ENCODE results near the gene CDC42BPA. TPM values are rescaled to one million over a fixed set of nuclear protein-coding genes. Genes with fewer than 3 reads are reported as not detected.
"Not testable (repeated sequence)": the region's sequence is repeated elsewhere in the genome, so short reads cannot be mapped to it uniquely, and the experiment has no call there.

Gene CDC42BPA
- total RNA-seq, 4 donors from 2014 or later, result 16.8 to 26.9 (median 22.5) TPM

GRCh38 chr1:227353186-227353585 lies 34.9 kb upstream of the CDC42BPA start:
- 85 to 87% methylated on average over 4 of the region's 4 CpGs for WGBS, 2 donors
- TF ChIP-seq, protein P1, sequence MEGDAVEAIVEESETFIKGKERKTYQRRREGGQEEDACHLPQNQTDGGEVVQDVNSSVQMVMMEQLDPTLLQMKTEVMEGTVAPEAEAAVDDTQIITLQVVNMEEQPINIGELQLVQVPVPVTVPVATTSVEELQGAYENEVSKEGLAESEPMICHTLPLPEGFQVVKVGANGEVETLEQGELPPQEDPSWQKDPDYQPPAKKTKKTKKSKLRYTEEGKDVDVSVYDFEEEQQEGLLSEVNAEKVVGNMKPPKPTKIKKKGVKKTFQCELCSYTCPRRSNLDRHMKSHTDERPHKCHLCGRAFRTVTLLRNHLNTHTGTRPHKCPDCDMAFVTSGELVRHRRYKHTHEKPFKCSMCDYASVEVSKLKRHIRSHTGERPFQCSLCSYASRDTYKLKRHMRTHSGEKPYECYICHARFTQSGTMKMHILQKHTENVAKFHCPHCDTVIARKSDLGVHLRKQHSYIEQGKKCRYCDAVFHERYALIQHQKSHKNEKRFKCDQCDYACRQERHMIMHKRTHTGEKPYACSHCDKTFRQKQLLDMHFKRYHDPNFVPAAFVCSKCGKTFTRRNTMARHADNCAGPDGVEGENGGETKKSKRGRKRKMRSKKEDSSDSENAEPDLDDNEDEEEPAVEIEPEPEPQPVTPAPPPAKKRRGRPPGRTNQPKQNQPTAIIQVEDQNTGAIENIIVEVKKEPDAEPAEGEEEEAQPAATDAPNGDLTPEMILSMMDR (IDR thresholded peaks at IDR 0.05), result no peak
- TF ChIP-seq POLR2A (IDR thresholded peaks at IDR 0.05), result no peak
- intact Hi-C loops (cut with DNase I; ENCODE audit: low total_unique reads), result no loop called here
- no peak for DNase-seq (ENCODE audit: low spot score in 2 of 2)
- H3K4me3 ChIP-seq (ENCODE audit: low read depth, poor library complexity, severe bottlenecking), result no peak overlapping the region

- intact Hi-C loops (cut with DNase I; ENCODE audit: low total_unique reads), result not testable (repeated sequence)
- WGBS, 2 donors, result 93 to 100% methylated on average over 2 of the region's 2 CpGs
Measured at GRCh38 chr1:227352164-227352563, 33.9 kb upstream of the CDC42BPA start.

DNA sequence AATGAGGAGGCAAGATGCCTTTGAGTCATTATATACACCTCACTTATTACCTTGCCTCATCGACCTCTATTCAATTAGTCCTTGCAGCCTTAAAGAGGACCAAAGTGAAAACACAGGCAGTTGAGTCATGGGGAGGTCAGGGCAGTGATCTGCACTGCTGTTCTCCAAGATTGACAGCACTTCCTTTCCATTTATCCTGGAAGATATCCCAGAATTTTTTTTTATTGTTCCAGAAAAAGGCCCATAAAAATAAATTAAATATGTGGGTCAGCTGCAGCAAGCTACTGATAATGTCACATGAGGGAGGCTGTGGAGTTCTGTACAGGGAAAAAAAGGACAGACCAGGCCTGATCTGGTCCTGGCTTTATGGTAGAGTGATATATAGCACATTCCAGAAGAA lies 33.2 kb upstream of the CDC42BPA start:
- TF ChIP-seq POLR2A (IDR thresholded peaks at IDR 0.05), result no peak
- TF ChIP-seq, protein P1 (IDR thresholded peaks at IDR 0.05), result no peak
- 0 to 28% methylated on average over 1 of the region's 1 CpG for WGBS, 2 donors
- intact Hi-C loops (cut with DNase I; ENCODE audit: low total_unique reads), result no loop called here
- DNase-seq (ENCODE audit: low spot score in 2 of 2), result no peak
- no peak overlapping the region for H3K4me3 ChIP-seq (ENCODE audit: low read depth, poor library complexity, severe bottlenecking)

More at GRCh38 chr1:227352164-227352563, 33.9 kb upstream of the CDC42BPA start:
- not testable (repeated sequence) for DNase-seq (ENCODE audit: low spot score in 2 of 2); H3K4me3 ChIP-seq (ENCODE audit: low read depth, poor library complexity, severe bottlenecking)

GRCh38 chr1:227349967-227350366 lies 31.7 kb upstream of the CDC42BPA start:
- WGBS, 2 donors, result 95 to 97% methylated on average over 3 of the region's 3 CpGs
- intact Hi-C loops (cut with DNase I; ENCODE audit: low total_unique reads), result no loop called here
- no peak for TF ChIP-seq POLR2A (IDR thresholded peaks at IDR 0.05)
- TF ChIP-seq, protein P1 (IDR thresholded peaks at IDR 0.05), result no peak
- H3K4me3 ChIP-seq (ENCODE audit: low read depth, poor library complexity, severe bottlenecking), result no peak overlapping the region
- DNase-seq (ENCODE audit: low spot score in 2 of 2), result no peak

DNA sequence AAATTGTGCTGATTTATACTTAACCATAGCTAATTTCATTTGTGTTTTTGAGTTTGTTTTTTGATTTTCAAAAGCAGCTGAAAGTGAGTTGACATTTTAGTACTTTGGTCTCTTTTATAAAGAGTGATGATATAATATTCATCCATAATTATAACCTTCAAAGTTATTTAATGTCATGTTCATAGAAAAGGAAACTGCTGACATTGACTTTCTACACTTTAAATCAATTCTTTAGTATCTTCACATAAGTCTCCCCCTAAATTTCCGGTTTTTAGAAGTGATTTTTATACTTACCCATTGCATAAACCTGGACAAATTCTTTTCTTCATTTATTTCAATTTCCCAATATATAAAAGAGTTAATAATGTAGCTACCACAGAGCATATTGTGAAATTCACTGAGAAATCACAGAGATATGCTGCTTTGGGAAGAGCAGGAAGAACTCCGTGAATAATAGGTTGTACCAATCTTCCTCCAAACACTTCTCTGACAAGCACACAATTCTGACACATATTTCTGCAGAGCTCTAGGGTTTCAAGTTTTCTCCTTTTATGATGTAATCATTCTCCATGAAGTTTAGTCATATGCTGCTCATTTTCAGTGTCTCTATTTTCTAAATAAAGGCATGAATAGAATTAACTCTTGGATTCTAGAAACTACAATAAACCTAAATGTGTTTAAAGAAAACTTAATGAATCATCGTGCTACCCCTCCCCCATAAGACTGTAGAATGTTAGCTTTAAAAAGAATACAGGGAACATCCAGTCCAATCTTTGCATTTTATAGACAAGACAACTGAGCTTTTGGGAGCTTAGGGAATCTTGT lies 25.6 kb upstream of the CDC42BPA start:
- WGBS, 2 donors, result 33 to 35% methylated on average over 3 of the region's 3 CpGs
- intact Hi-C loops (cut with DNase I; ENCODE audit: low total_unique reads), result no loop called here

DNA sequence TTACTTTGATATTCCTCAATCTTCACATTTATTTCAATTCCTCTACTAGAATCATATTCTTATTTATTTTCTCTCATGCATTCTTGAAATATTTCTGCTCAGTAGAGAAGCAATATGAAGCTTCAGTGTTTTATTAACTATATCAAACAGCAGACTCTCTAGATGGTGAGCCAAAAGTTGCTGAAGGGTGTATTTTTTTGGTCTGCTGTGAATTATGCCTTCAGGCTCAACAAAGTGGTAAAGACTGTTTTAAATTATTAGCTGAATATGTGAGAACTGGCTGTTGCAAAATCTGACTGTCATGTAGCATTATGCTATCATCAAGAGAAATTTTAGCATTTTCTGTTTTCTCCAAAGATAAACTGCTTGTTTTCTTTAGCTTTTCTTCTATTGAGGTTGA lies 24.9 kb upstream of the CDC42BPA start:
- no peak for DNase-seq (ENCODE audit: low spot score in 2 of 2)
- no peak for TF ChIP-seq POLR2A (IDR thresholded peaks at IDR 0.05)
- TF ChIP-seq, protein P1 (IDR thresholded peaks at IDR 0.05), result no peak
- intact Hi-C loops (cut with DNase I; ENCODE audit: low total_unique reads), result no loop called here
- H3K4me3 ChIP-seq (ENCODE audit: low read depth, poor library complexity, severe bottlenecking), result no peak overlapping the region

More for the DNA sequence above, 25.6 kb upstream of the CDC42BPA start:
- DNase-seq (ENCODE audit: low spot score in 2 of 2), result no peak
- TF ChIP-seq POLR2A (IDR thresholded peaks at IDR 0.05), result no peak
- TF ChIP-seq, protein P1 (IDR thresholded peaks at IDR 0.05), result no peak
- no peak overlapping the region for H3K4me3 ChIP-seq (ENCODE audit: low read depth, poor library complexity, severe bottlenecking)

All from lower leg skin (tissue), 4 donors.